ENCODE results near the gene YWHAH. TPM values are rescaled to one million over a fixed set of nuclear protein-coding genes. Genes with fewer than 3 reads are reported as not detected.

Gene YWHAH
- total RNA-seq, 8 experiments from 2014 or later, result 49.9 to 226 (median 106) TPM

Other genes starting within 250 kb of the YWHAH start
- gene PRR14L, start 194.4 kb upstream of the YWHAH start, total RNA-seq, result 10 to 100 TPM; 17.5 to 52.3 (median 28.6) TPM
- 10 to 100 TPM; 10.4 to 35.6 (median 14.6) TPM for gene DEPDC5, start 190.5 kb upstream of the YWHAH start, total RNA-seq
- under 1 TPM in 6 of 8 experiments, not detected in 2; under 0.01 to 0.19 (median 0.11) TPM for gene SLC5A1, start 98.7 kb downstream of the YWHAH start, total RNA-seq
- 1 to 10 TPM in 4 of 8 experiments, under 1 TPM in 1, not detected in 3; 0.71 to 5.2 (median 3.0) TPM for gene C22orf42, start 214.8 kb downstream of the YWHAH start, total RNA-seq

Data from motor neuron (in vitro differentiated cells).